ENCODE measurements around the gene TFPI2.

TFPI2 gene

DNA sequence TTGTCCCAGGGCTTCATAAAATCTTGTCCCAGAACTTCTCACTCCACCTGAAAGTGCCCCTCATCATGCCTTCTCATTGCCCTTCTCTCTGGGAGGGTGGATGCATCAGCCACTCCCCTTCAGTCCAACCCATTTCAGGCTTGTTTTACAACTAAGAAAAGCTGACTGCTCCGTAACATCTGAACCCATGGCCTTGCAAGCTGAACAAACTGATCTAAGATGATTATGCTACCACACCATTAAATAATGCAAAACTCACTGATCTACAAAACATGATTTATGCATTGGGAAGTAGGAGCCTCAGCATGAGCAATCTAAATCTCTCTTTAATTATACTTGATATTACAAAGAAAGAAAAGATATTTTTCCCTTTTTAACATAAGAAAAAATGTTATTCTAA, 34.8 kb downstream of the TFPI2 start:
- no peak for DNase-seq (ENCODE audit: low spot score)

DNA sequence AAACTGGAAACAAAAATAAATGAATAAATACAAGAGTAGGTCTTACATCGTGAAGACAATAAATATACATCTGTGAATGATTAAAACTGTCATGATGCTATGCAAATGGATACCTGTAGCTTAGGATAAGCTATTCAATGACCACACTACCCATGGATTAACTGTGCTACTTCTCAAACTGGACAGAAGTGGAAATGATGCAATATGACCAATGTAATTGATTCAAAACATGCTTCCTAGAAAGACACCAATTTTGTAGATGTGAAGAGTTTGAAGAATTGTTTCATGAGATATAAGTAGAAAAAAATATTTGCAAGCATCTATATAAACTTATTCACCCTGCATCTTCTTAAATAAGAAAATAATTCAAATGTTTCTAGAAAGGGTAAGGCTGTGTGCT, 36.1 kb downstream of the TFPI2 start:
- DNase-seq (ENCODE audit: low spot score) = no peak

DNA sequence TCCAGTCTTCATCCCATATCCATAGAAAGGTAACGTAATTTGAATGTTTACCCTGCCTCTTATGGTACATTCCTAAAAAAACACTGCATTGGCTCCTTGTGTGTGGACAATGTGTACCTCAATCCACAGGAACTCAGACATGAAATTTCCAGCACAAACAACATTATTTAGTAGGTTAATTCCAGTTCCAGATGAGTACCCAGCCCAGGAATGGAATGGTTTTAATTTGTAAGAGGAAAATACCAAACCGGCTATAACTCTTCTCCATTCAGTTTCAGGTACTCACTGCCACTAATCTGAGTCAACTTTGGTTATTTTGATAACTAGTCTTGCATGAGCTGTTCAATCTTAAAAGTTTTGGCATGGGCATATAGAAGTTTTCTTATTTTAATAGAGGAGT, 39.0 kb downstream of the TFPI2 start:
- no peak for DNase-seq (ENCODE audit: low spot score)

DNA sequence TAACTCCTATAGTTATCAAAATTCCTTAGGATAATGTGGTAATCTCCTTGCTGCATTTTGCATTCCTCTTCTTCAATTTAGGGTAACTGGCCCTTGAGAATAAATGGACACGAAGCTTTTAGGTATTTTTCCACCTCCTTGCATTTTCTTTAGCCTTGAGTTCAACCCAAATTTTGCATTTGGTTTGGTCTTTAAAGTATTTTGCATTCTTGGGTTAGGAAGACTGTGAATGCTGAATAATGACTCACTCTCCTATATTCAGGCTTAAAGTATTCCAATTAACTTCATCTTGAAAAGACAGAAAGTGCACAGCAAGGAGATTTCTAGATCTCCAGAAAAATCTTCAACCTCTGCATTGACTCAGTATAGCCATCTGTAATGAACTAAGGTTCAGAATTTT, 47.3 kb downstream of the TFPI2 start:
- no peak for DNase-seq (ENCODE audit: low spot score)

DNA sequence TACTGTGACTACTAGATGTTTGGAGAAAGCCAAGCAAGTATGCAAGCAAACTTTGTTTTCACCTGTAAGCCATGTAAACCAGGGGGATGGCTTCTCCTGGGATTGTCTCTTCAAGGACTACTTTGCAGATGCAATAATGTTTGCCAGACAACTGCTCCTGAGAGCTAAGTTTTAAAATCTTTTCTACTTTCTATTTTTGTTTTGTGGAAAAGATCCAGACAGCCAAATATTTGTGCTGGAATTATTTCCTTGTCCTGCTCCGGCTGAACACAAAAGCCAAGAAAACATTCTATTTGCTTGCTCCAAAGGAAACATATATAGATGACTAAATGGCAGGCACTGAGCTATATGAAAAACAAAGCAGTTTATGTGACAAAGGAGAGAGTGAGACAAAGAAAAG, 51.6 kb downstream of the TFPI2 start:
- no peak for DNase-seq (ENCODE audit: low spot score)

DNA sequence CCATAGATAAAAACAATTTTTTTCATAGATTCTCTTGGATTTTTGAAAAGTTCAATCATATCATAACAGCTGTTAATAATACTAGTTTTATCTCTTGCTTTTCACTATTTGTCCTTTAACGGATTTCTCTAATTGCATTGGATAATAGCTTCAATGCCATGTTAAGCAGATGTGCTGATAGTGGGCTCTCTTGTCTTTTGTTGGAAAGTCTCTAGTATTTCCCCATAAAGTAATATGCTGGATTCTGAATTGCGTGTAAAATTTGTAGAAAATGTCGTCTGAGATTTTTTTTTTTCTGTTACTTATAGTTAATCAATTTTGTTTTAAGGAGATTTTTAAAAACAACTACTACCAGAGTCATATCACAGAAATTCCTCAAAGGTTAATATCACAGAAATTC, 53.3 kb downstream of the TFPI2 start:
- no peak for DNase-seq (ENCODE audit: low spot score)

DNA sequence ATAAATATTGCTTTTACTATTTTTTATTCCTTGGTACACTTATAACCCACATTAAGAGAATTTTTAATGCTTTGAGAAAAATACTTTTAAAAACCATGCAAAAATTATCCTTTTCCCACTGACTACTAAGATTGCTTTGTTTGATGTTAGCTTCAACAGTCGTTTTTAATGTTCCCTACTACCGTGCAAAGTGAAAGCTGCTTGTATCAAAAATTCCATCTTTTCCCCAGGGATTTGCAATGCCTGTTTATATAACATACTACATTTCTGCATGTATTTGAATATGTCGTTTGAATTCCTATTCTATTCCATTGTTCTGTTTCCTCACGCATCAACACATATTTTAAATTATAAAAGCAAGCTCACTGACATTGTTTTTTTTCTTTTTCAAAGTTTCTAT, 54.4 kb downstream of the TFPI2 start:
- DNase-seq (ENCODE audit: low spot score) = no peak

DNA sequence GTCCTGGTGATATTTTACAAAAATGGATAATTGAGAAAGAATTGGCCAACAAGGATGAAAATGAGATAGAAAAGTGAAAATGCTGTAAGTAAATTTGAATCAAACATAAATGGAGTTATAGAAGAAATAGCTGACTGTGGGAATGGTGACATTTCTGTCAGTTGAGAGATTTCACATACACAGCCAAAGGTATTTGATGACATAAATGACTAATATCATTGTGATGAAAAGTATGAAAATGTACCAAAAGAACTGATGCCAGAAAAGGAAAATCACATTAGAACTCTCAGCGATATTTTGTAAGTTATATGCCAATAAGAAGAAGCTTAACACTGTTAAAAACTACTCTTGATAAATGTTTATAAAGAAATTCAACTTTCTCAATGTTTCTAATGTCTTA, 54.9 kb downstream of the TFPI2 start:
- DNase-seq (ENCODE audit: low spot score) = no peak
